SK-N-SH (cell line): Measurements from ENCODE around the gene GRM1. TPM values are rescaled to one million over a fixed set of nuclear protein-coding genes. Genes with fewer than 3 reads are reported as not detected.

ENCODE experiments used
- CTCF ChIA-PET: fragments of 300-600, 350-600 bp; formaldehyde crosslinking; extraction: SDS; loops from one replicate; lab custom pipeline; 2021; lab: Yijun Ruan, JAX
- POLR2A ChIA-PET: fragments of 350-600 bp; sonication (Branson Sonifier 250); formaldehyde crosslinking; extraction: SDS; loops from one replicate; lab custom pipeline; 2020; ENCODE audit warnings: antibody characterized with exemption, inconsistent platforms; lab: Yijun Ruan, JAX
- DNase-seq: peaks from one replicate; pipeline ENCODE4 v3.0.0; 2012
- H2AFZ ChIP-seq: fragments of 200-600 bp; sonication (generic); 2 replicates; pipeline ENCODE4 v1.8.1; 2016; ENCODE audit warnings: antibody characterized with exemption, mild to moderate bottlenecking, low read depth
- H3F3A ChIP-seq: fragments of 200-600 bp; sonication (generic); replicated peaks from 2 replicates; pipeline ENCODE3; 2016; ENCODE audit warnings: antibody characterized with exemption, mild to moderate bottlenecking; ENCODE audit not compliant: insufficient read depth
- H3K27ac ChIP-seq, 2 experiments: fragments of 200-500 bp in 1 of 2; fragments of 200-600 bp in 1 of 2; sonication (Bioruptor generic) in 1 of 2; sonication (generic), shearing (Covaris generic) in 1 of 2; 2 replicates each; pipeline versions ENCODE4 v1.5.1 to v1.6.1; 2014 to 2016; ENCODE audit warnings: low read depth in 2 of 2, inconsistent platforms in 1 of 2, low read length in 1 of 2, mild to moderate bottlenecking in 1 of 2, mixed read lengths in 1 of 2
- H3K27me3 ChIP-seq: fragments of 200-600 bp; sonication (generic), shearing (Covaris generic); 2 replicates; pipeline ENCODE4 v1.6.1; 2016; ENCODE audit warnings: mixed run types; ENCODE audit not compliant: insufficient read depth
- H3K36me3 ChIP-seq, 2 experiments: fragments of 200-500 bp in 1 of 2; fragments of 200-600 bp in 1 of 2; sonication (Bioruptor generic) in 1 of 2; sonication (generic) in 1 of 2; replicated peaks in 1 of 2; 2 replicates each; pipeline versions ENCODE3 to v1.5.1; 2014 to 2016; ENCODE audit warnings: low read length in 1 of 2, mild to moderate bottlenecking in 1 of 2; ENCODE audit not compliant: insufficient read depth in 2 of 2, control insufficient read depth in 1 of 2
- H3K4me1 ChIP-seq, 2 experiments: fragments of 200-500 bp in 1 of 2; fragments of 200-600 bp in 1 of 2; sonication (Bioruptor generic) in 1 of 2; sonication (generic), shearing (Covaris generic) in 1 of 2; 2 replicates each; pipeline versions ENCODE4 v1.5.1 to v1.6.1; 2014 to 2016; ENCODE audit warnings: low read depth in 1 of 2, low read length in 1 of 2, mixed run types in 1 of 2; ENCODE audit not compliant: insufficient read depth in 2 of 2, control insufficient read depth in 1 of 2
- H3K4me2 ChIP-seq: fragments of 200-600 bp; sonication (generic), shearing (Covaris generic); 2 replicates; pipeline ENCODE4 v1.6.1; 2017; ENCODE audit warnings: mixed run types
- H3K4me3 ChIP-seq, 2 experiments: fragments of 200-500 bp in 1 of 2; fragments of 200-600 bp in 1 of 2; sonication (Bioruptor generic) in 1 of 2; sonication (generic), shearing (Covaris generic) in 1 of 2; 2 replicates each; pipeline versions ENCODE4 v1.5.1 to v1.8.1; 2014 to 2016; ENCODE audit warnings: low read depth in 2 of 2, inconsistent platforms in 1 of 2, low read length in 1 of 2, mild to moderate bottlenecking in 1 of 2, mixed read lengths in 1 of 2, moderate library complexity in 1 of 2
- H3K79me2 ChIP-seq: fragments of 200-600 bp; sonication (generic); 2 replicates; pipeline ENCODE4 v1.8.1; 2017; ENCODE audit warnings: mild to moderate bottlenecking; ENCODE audit not compliant: insufficient read depth
- H3K9ac ChIP-seq: fragments of 200-600 bp; sonication (generic); 2 replicates; pipeline ENCODE4 v1.6.1; 2017; ENCODE audit warnings: mixed run types
- H3K9me2 ChIP-seq: fragments of 200-600 bp; sonication (generic); 2 replicates; pipeline ENCODE4 v1.6.1; 2017; ENCODE audit warnings: mixed run types
- H3K9me3 ChIP-seq: fragments of 200-600 bp; sonication (generic); 2 replicates; pipeline ENCODE4 v1.6.1; 2017; ENCODE audit warnings: mixed run types, mild to moderate bottlenecking, moderate library complexity
- H4K20me1 ChIP-seq: fragments of 200-600 bp; sonication (generic); 2 replicates; pipeline ENCODE4 v1.6.1; 2017; ENCODE audit warnings: mild to moderate bottlenecking, mixed run types; ENCODE audit not compliant: insufficient read depth
- CHD2 ChIP-seq: fragments of 150-350 bp; IDR thresholded peaks from 2 replicates; pipeline ENCODE4 v1.6.1; 2018; ENCODE audit warnings: low read length; ENCODE audit not compliant: partially characterized antibody
- ELF1 ChIP-seq: IDR thresholded peaks from 2 replicates; pipeline ENCODE4 v1.4.0; 2012
- EZH2phosphoT487 ChIP-seq: fragments of 200-600 bp; sonication (generic); IDR thresholded peaks from 2 replicates; pipeline ENCODE4 v1.6.1; 2017; ENCODE audit warnings: low read depth, mixed run types, mild to moderate bottlenecking, antibody characterized with exemption, moderate library complexity, borderline replicate concordance
- FOSL2 ChIP-seq: IDR thresholded peaks from 2 replicates; pipeline ENCODE4 v1.4.0; 2012; ENCODE audit warnings: low read depth, mild to moderate bottlenecking, moderate library complexity, borderline replicate concordance
- FOXM1 ChIP-seq: IDR thresholded peaks from 2 replicates; pipeline ENCODE4 v1.4.0; 2012; ENCODE audit warnings: low read depth, mild to moderate bottlenecking
- GABPA ChIP-seq: IDR thresholded peaks from 2 replicates; pipeline ENCODE4 v1.4.0; 2012; ENCODE audit warnings: low read depth, mild to moderate bottlenecking
- GATA2 ChIP-seq: sonication (generic); formaldehyde crosslinking; IDR thresholded peaks from 2 replicates; pipeline ENCODE4 v1.5.0; 2020; ENCODE audit warnings: mild to moderate bottlenecking, missing genetic modification reagents
- JUND ChIP-seq: IDR thresholded peaks from 2 replicates; pipeline ENCODE4 v1.4.0; 2012
- MAX ChIP-seq: IDR thresholded peaks from 2 replicates; pipeline ENCODE4 v1.4.0; 2012; ENCODE audit warnings: low read depth
- MEF2A ChIP-seq: IDR thresholded peaks from 2 replicates; pipeline ENCODE4 v1.4.0; 2012; ENCODE audit warnings: low read depth, borderline replicate concordance
- MXI1 ChIP-seq: IDR thresholded peaks from 2 replicates; pipeline ENCODE4 v1.6.1; 2012; ENCODE audit warnings: mild to moderate bottlenecking, low read depth, low read length, improper control_type of control experiment
- RCOR1 ChIP-seq: fragments of 150-350 bp; IDR thresholded peaks from 2 replicates; pipeline ENCODE4 v1.6.1; 2017; ENCODE audit warnings: antibody characterized with exemption, low read length
- RFX5 ChIP-seq: IDR thresholded peaks from 2 replicates; pipeline ENCODE4 v1.6.1; 2012; ENCODE audit warnings: mild to moderate bottlenecking, improper control_type of control experiment, low read length
- RXRA ChIP-seq: IDR thresholded peaks from 2 replicates; pipeline ENCODE4 v1.4.0; 2012; ENCODE audit warnings: low read depth, mild to moderate bottlenecking, borderline replicate concordance
- TAF1 ChIP-seq: IDR thresholded peaks from 2 replicates; pipeline ENCODE4 v1.6.1; 2012; ENCODE audit warnings: low read depth, mild to moderate bottlenecking, low read length, moderate library complexity, borderline replicate concordance
- USF1 ChIP-seq: IDR thresholded peaks from 2 replicates; pipeline ENCODE4 v1.4.0; 2012; ENCODE audit warnings: low read depth, borderline replicate concordance
- USF2 ChIP-seq: fragments of 150-350 bp; IDR thresholded peaks from 2 replicates; pipeline ENCODE4 v1.6.1; 2017; ENCODE audit warnings: antibody characterized with exemption, low read length, low read depth, borderline replicate concordance
- YY1 ChIP-seq: IDR thresholded peaks from 2 replicates; pipeline ENCODE4 v1.4.0; 2012; ENCODE audit warnings: low read depth, mild to moderate bottlenecking
- WGBS: methylation state at CpG from one replicate; pipeline ENCODE4 v1.1.6; 2017; ENCODE audit warnings: low lambda C conversion rate; 5-methylcytosine and 5-hydroxymethylcytosine counted together
- polyA plus RNA-seq, 3 experiments: library from polyadenylated mRNA; depleted of rRNA; stranded (reverse); fragments of >200 nt; gene quantifications; 2 replicates each; pipeline ENCODE4 v1.2.3, GENCODE V29; 2012
- TF ChIP-seq, protein P1 (sequence below): fragments of 150-350 bp; IDR thresholded peaks from 2 replicates; pipeline ENCODE4 v1.6.1; 2016; ENCODE audit warnings: mild to moderate bottlenecking, low read depth, low read length

The GRM1 gene
- polyA plus RNA-seq, 1 of the 3 experiments (the other 2 are of a cell fraction), result 0.05 TPM

DNA sequence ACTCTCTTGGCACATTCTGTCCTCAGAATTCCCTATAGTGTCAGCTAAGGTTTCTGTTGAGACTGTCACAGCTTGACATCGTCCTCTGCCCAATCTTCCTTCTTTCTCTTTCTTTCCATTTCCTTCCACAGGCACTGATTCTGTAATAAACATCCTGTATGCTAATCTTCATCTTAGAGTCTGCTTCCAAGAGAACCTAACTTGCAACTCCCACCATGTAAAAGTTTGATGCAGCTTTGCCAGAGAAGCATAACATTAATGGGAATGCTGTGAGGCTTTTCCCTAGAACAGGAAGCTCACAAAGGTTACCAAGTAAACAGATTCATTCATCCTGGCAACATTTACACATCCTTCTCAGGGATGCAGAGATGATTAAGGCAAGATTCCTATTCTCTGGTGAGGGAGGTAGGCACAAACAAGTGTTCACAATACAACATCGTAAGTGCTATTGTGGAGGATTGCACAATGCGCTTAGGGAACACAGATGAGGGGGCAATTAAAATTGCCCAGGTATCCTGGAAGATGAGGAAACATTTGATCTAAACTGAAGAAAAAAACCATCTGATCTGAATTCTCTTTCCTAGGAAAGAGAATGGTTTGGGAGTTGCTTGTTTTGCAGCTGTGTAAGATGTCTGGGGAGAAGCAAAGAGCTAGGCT is 74.7 kb downstream of the GRM1 start:
- Histone ChIP-seq H3K4me3 (no peak overlapping the region), H3K36me3 (no peaks in the 10 kb centered on the region), H3K27me3 (no peaks in the 10 kb centered on the region), H3F3A (no peaks in the 10 kb centered on the region), H3K9me3 (no peaks in the 10 kb centered on the region), H3K4me2 (no peak overlapping the region), H3K4me1 (no peaks in the 10 kb centered on the region), H3K9me2 (no peaks in the 10 kb centered on the region), H3K9ac (no peak overlapping the region), H3K27ac (no peak overlapping the region), H4K20me1 (no peaks in the 10 kb centered on the region), H3K79me2 (no peaks in the 10 kb centered on the region), H2AFZ (no peak overlapping the region)
- WGBS, result 51% methylated on average over 3 of the region's 3 CpGs
- ChIA-PET CTCF (no interaction called here), POLR2A (no interaction called here)
- DNase-seq, result no peak
- TF ChIP-seq RFX5 (no peak), TAF1 (no peak), GATA2 (CRISPR knock-in tag) (no peak), GABPA (no peak), MEF2A (no peak), ELF1 (no peak), MXI1 (no peak), USF2 (no peak), CHD2 (no peak), RCOR1 (no peak), YY1 (no peak), RXRA (no peak), FOSL2 (no peak), USF1 (no peak), EZH2phosphoT487 (no peak), JUND (no peak), MAX (no peak), FOXM1 (no peak)
- TF ChIP-seq, protein P1, sequence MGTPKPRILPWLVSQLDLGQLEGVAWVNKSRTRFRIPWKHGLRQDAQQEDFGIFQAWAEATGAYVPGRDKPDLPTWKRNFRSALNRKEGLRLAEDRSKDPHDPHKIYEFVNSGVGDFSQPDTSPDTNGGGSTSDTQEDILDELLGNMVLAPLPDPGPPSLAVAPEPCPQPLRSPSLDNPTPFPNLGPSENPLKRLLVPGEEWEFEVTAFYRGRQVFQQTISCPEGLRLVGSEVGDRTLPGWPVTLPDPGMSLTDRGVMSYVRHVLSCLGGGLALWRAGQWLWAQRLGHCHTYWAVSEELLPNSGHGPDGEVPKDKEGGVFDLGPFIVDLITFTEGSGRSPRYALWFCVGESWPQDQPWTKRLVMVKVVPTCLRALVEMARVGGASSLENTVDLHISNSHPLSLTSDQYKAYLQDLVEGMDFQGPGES, result no peak
